ENCODE data around the gene TRMT10C. TPM values are rescaled to one million over a fixed set of nuclear protein-coding genes. Genes with fewer than 3 reads are reported as not detected.

TRMT10C gene
- total and polyA plus RNA-seq, 9 of the 15 experiments (the other 6 are each of a cell fraction or from before 2014, with no cell fraction given): 48.6 to 106 (median 63.9) TPM

DNA sequence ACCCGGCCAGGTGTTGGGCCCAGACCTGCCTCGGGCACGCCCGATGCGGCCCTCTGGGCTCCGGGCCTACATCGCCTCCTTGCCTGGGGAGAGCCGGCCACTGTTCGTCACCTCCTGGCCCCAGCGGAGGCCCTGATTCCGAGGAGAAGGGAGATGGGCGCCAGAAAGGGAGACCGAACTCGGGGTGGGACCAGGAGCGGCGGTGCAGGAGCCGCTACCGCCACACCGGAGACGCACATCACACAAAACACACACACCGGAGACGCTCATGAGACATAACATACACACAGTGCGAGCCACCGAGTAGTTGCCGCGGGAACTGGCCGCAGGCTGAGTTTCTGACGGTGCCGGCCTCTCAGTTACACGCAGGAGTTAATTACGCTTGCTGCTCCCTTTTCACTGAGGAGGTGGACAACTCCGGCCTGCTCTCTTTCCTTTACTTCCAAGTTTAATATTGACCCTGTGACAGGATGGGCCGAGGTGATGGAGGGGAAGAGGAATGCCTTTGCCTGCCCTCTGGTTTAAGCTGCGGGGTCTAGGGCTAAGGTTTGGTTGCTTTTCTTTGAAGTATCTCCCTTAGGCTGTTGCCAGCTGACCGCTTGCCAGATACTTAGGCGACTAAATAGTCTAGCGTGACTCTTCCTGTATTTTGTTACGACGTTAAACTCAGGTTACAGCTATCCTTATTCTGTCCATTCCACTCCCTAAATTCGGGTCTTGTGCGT lies 12.9 kb downstream of the TRMT10C start:
- intact Hi-C loops (cut with micrococcal nuclease): loop anchor here (1.0 kb wide), 1 partner anchor 62 kb away; no protein-coding TSS in a partner anchor
- Histone ChIP-seq H3K36me3 (ENCODE audit: control insufficient read depth, insufficient read depth, low read length) (peaks cover 28% of the 10 kb centered on the region), H3K27ac (ENCODE audit: extremely low read depth, low read depth, low read length) (peak overlapping the region; percentile 97), H4K20me1 (replicated peaks; ENCODE audit: control insufficient read depth, insufficient read depth, low read length) (no peaks in the 10 kb centered on the region), H3K9ac (ENCODE audit: insufficient read depth in 1 of 2, low read depth in 2 of 2, low read length in 2 of 2) (peak overlapping the region; percentile 97 to 99), H3K9me3 (replicated peaks; ENCODE audit: control insufficient read depth, insufficient read depth, low read depth, low read length) (no peaks in the 10 kb centered on the region), H3K4me1 (replicated peaks in 1 of 2; ENCODE audit: control insufficient read depth in 2 of 2, insufficient read depth in 2 of 2, low read length in 2 of 2) (peaks cover 13% of the 10 kb centered on the region in 2 experiments; a peak in 3 of 5 replicates), H3K79me2 (ENCODE audit: control insufficient read depth, insufficient read depth, low read length) (peaks cover 62% of the 10 kb centered on the region), H3K4me3 (peak overlapping the region; percentile 96), H3K9me1 (ENCODE audit: control insufficient read depth, insufficient read depth, low read length) (no peaks in the 10 kb centered on the region), H3K27me3 (ENCODE audit: control insufficient read depth in 2 of 2, insufficient read depth in 2 of 2, low read length in 2 of 2) (no peaks in the 10 kb centered on the region), H2AFZ (ENCODE audit: low read depth, low read length) (peak overlapping the region; percentile 64), H3K4me2 (ENCODE audit: insufficient read depth, low read length) (peak overlapping the region; percentile 99)
- POLR2A ChIA-PET: interaction anchor here (0.7 to 3.6 kb wide), 8 partner anchors 8 to 237 kb away, joined by 3 to 22 read pairs (median 4); partner anchors contain the start of genes RPL24, TRMT10C and ZBTB11
- in situ Hi-C loops (cut with MboI): loop anchor here (10.0 kb wide), 1 partner anchor 110 kb away; the partner anchor contains the start of gene RPL24
- FAIRE-seq: peak; percentile 52
- DNase-seq (ENCODE audit: extremely low read depth in 1 of 4, low spot score in 3 of 4): peak in 2 of 4 experiments; percentile 17 to 57
- peak; percentile 73 for ATAC-seq
- WGBS (ENCODE audit: insufficient coverage, low coverage, missing lambda C conversion rate): 0% methylated on average over 29 of the region's 41 CpGs
- CTCF ChIA-PET (ENCODE audit: low intra/inter-chr PET ratio): interaction anchor here (2.2 kb wide), 1 partner anchor 62 kb away, joined by 9 read pairs; no protein-coding TSS in a partner anchor
- TSS peak; percentile 53 for BruUV-seq (replicated peaks)
- TF ChIP-seq, protein P1, sequence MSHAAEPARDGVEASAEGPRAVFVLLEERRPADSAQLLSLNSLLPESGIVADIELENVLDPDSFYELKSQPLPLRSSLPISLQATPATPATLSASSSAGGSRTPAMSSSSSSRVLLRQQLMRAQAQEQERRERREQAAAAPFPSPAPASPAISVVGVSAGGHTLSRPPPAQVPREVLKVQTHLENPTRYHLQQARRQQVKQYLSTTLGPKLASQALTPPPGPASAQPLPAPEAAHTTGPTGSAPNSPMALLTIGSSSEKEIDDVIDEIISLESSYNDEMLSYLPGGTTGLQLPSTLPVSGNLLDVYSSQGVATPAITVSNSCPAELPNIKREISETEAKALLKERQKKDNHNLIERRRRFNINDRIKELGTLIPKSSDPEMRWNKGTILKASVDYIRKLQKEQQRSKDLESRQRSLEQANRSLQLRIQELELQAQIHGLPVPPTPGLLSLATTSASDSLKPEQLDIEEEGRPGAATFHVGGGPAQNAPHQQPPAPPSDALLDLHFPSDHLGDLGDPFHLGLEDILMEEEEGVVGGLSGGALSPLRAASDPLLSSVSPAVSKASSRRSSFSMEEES (CRISPR knock-in tag; IDR thresholded peaks at IDR 0.05): no peak
- TF ChIP-seq, protein P2, sequence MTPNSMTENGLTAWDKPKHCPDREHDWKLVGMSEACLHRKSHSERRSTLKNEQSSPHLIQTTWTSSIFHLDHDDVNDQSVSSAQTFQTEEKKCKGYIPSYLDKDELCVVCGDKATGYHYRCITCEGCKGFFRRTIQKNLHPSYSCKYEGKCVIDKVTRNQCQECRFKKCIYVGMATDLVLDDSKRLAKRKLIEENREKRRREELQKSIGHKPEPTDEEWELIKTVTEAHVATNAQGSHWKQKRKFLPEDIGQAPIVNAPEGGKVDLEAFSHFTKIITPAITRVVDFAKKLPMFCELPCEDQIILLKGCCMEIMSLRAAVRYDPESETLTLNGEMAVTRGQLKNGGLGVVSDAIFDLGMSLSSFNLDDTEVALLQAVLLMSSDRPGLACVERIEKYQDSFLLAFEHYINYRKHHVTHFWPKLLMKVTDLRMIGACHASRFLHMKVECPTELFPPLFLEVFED (CRISPR knock-in tag; conservative IDR thresholded peaks at IDR 0.05): no peak
- TF ChIP-seq GTF2A2 (tag; IDR thresholded peaks at IDR 0.05): no peak
- 0 out of 2 replicates have a peak, but pooled peaks have one; percentile 43 for TF ChIP-seq PHTF2 (CRISPR knock-in tag; IDR thresholded peaks at IDR 0.05)
- TF ChIP-seq POLR2A (conservative IDR thresholded peaks at IDR 0.05): 0 out of 2 replicates have a peak, but pooled peaks have one; percentile 5
- 0 out of 4 replicates have a peak, but pooled peaks of 1 of the 2 experiments have one; percentile 10 for TF ChIP-seq HDAC1 (IDR thresholded peaks at IDR 0.05)
- TF ChIP-seq, protein P3, sequence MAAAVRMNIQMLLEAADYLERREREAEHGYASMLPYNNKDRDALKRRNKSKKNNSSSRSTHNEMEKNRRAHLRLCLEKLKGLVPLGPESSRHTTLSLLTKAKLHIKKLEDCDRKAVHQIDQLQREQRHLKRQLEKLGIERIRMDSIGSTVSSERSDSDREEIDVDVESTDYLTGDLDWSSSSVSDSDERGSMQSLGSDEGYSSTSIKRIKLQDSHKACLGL (CRISPR knock-in tag; IDR thresholded peaks at IDR 0.05; ENCODE audit: borderline replicate concordance, poor library complexity, severe bottlenecking): no peak
- peak; percentile 87 for TF ChIP-seq RBFOX2 (IDR thresholded peaks at IDR 0.05; ENCODE audit: low read depth, low read length)
- 0 out of 2 replicates have a peak, but pooled peaks have one; percentile 18 for TF ChIP-seq NR3C1 (CRISPR knock-in tag; IDR thresholded peaks at IDR 0.05)
- peak; percentile 89 for TF ChIP-seq ZFX (CRISPR knock-in tag; IDR thresholded peaks at IDR 0.05)
- TF ChIP-seq TEAD1 (CRISPR knock-in tag; IDR thresholded peaks at IDR 0.05): no peak
- TF ChIP-seq, protein P4, sequence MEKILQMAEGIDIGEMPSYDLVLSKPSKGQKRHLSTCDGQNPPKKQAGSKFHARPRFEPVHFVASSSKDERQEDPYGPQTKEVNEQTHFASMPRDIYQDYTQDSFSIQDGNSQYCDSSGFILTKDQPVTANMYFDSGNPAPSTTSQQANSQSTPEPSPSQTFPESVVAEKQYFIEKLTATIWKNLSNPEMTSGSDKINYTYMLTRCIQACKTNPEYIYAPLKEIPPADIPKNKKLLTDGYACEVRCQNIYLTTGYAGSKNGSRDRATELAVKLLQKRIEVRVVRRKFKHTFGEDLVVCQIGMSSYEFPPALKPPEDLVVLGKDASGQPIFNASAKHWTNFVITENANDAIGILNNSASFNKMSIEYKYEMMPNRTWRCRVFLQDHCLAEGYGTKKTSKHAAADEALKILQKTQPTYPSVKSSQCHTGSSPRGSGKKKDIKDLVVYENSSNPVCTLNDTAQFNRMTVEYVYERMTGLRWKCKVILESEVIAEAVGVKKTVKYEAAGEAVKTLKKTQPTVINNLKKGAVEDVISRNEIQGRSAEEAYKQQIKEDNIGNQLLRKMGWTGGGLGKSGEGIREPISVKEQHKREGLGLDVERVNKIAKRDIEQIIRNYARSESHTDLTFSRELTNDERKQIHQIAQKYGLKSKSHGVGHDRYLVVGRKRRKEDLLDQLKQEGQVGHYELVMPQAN (IDR thresholded peaks at IDR 0.05; ENCODE audit: borderline replicate concordance): no peak
- TF ChIP-seq PCBP1 (IDR thresholded peaks at IDR 0.05; ENCODE audit: low read depth, low read length, poor library complexity, severe bottlenecking): peak; percentile 94
